Measurements from ENCODE around the gene SDR9C7.
"Not testable (repeated sequence)": the region's sequence is repeated elsewhere in the genome, so short reads cannot be mapped to it uniquely, and the experiment has no call there.

Gene SDR9C7

DNA sequence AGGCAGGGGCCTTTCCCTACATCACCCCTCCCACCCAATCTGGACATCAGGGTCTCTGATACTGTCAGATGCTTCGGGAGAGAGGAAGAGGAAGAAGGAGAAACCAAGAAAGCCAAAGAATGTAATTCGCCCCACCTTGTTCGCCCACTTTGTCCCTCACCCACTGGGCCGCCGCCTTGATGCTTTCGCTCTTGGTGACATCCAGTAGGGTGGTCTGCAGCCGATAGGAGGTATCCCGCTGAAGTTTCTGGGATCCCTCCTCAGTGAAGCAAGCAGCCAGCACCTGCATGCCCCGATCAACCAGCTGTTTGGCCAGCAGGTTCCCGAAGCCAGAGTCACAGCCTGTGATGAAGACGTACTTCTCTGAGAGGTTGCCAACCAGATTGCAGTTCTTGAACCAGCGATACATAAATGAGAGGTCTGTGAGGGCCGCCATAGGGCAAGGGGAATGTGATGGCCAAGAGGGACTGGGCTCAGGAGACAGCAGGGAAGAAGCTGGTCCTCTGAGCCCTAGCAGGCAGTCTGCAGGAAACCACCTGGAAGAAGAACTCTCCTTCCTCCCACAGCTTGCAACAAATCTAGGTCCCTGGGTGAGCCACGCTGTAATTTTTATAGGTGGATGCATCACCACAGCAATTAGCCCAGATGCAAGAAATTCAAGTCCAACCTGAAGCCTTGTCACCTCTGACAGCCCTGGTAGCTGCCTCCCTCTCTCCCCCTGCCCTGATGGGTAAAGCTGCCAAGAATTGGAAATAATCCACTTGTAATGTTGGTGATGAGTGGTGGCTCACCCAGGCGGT is at the start of gene SDR9C7:
TSS of gene SDR9C7 (minus strand) at position 583 of the 800 bp plus-strand sequence. CDS start at position 436, 147 bp downstream.
- no peak for DNase-seq

DNA sequence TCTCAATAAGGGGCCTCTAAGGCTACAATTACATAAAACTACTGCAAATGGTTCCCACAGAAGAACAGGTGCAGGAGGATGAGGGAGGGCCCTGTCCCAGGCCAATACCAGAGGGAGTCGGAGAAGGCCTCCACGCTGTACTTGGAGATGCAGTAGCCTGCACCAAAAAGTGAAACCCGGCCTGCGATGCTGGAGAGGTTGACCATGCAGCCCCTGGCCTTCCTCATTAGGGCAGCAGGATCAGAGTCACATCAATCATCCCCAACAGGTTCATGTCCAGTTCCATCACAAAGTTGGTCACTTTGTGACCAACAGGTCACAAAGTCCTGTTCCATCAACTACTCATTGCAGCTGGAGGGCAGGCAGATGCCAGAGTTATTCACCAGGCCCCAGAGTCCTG is 49.2 kb upstream of the SDR9C7 start:
- DNase-seq: no peak

DNA sequence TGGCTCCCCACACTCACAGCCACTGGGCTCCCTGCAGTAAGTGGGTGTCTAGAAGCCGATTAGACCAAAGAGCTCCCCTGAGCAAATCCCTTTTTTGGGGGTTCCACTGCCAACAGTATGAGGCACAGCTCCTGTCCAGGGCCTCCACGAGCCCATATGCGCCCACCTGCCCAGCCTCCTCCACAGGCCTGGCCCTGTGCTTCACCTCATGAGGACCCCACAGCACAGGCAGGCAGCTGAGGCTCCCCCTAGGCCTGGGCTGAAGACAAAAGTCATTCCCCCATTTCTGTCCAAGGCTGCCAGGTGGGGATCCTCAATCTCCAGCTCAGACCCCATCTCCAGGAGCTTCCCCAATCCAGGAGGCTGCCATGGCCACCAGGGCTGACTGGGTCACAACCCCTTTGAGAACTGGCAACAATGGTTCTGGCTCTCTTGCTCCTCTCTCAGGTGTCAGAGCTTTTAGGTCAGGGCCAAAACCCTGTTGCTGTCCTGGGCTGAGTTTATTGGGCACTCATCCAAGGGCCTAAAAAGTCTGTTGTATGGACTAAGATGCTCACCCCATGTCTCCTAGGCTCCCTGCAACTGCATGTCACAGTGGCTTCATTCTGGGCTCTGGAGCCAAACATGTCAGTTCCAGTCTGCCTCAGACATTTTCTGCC is 48.5 kb upstream of the SDR9C7 start:
- DNase-seq: not testable (repeated sequence)

DNA sequence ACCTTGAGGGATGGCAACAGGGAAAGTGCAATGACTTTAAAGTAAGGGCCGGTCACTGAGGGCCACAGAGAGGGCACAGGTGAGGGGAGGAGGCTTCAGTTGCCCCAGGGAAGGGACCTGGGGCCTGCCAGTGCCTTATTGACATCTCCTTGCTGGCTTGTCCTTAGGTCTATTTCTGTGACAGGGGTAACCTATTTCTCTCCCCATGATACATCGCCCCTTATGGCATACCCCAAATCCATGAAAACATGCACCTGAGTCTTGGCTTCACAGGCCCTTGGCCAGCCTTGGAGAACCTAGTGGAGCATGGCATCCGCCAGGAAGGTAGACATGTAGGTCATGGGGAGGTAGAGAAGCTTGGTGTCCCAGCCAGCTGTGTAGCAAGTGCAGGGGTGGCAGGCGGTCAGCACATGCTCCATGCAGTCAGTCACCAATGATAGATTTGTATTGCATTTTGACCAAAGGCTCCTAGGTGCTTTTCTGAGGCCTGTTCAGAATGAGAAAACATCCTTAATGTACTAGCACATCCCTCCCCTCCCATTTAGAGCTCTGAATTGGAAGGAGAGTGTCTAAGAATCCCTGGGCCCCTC is 46.8 kb upstream of the SDR9C7 start:
- DNase-seq: no peak

DNA sequence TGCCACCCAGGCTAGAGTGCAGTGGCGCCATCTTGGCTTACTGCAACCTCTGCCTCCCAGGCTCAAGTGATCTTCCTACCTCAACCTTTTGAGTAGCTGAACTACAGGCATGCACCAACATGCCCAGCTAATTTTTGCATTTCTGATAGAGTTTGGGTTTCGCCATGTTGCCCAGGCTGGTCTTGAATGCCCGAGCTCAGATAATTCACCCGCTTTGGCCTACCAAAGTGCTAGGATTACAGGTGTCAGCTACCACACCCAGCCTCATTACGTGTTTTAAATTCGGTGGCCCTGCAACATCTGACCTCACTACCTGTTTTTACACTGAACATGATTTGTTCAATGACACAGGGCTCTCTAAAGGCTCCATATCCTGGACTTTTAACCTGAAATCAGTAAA is 46.1 kb upstream of the SDR9C7 start:
- no peak for DNase-seq

DNA sequence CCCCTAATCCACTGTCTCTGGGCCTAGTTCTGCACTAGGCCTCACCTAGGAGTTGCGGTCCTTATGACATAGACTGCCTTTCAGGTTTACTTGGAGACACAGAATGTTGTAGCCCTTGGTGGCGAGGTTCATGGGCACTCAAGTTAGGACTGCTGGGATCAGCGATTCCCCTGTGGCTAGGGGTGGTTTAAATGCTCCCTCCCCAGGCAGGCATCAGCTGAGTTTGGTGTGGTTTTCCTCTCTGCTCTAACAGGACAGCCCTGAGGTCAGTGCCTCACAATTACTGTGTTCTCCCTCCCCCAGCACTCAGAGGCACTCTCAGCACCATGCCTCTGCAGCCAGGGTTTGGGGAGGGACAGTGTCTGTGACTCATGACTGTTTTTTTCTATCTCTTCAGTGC is 45.4 kb upstream of the SDR9C7 start:
- DNase-seq: no peak

DNA sequence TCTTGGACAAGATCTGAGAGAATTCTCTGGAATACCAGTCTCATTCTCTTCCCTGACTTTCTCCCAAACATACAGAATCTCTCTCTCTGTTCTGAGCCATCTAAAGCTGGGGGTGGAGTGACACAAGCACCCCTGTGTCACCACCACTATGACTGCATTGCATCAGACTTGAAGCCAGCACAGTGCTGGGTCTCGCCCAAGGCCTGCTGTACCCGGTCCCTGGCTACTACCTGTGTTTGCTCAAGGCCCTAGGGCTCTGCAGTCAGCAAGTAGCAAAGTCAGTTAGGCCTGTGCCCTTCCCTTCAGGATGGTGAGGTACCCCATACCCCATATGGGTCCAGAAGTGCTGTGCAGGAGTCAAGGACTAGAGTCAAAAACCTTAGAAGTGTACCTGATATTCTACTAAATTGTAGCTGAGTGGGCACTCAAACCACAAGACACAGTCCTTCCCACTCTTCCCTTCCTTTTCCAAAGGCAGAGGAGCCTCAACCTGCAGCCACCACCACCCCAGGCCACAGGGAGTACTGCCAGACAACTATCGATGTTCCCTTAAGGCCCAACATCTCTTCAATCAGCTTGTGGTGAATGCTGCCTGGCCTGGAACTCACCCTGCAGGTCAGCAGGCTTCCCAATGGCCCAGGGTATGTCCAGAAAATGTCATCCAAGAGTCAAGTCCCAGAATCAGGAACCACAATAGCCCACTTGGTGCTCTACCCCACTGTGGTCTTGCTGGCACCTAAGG is 44.4 kb upstream of the SDR9C7 start:
- DNase-seq: peak; percentile 16

DNA sequence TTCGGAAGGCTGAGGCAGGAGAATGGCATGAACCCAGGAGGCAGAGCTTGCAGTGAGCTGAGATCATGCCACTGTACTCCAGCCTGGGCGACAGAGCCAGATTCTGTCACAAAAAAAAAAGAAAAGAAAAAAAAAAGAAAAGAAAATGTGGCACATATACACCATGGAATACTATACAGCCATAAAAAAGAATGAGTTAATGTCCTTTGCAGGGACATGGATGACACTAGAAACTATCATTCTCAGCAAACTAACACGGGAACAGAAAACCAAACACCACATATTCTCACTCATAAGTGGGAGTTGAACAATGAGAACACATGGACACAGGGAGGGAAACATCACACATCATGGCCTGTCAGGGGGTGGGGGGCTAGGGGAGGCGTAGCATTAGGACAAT is 43.2 kb upstream of the SDR9C7 start:
- not testable (repeated sequence) for DNase-seq

DNA sequence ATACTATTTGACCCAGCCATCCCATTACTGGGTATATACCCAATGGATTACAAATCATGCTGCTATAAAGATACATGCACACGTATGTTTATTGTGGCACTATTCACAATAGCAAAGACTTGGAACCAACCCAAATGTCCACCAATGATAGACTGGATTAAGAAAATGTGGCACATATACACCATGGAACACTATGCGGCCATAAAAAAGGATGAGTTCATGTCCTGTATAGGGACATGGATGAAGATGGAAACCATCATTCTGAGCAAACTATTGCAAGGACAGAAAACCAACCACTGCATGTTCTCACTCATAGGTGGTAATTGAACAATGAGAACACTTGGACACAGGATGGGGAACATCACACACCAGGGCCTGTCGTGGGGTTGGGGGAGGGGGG is 40.0 kb upstream of the SDR9C7 start:
- DNase-seq: not testable (repeated sequence)

DNA sequence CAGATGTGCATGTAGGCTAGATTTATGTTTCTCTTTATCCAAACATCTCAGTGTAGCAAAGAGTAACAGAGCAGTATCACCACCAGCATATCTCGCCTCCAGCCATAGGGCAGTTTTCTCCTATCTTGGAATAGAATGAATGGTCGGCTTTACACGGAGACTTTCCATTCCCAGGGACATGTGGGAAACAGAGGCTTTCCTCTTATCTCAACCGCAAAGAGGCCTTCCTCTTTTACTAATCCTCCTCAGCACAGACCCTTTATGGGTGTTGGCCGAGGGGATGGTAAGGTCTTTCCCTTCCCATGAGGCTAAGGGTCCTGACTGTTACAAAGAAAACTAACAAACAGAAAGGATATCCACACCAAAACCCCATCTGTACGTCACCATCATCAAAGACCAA is 34.7 kb upstream of the SDR9C7 start:
- DNase-seq: not testable (repeated sequence)

DNA sequence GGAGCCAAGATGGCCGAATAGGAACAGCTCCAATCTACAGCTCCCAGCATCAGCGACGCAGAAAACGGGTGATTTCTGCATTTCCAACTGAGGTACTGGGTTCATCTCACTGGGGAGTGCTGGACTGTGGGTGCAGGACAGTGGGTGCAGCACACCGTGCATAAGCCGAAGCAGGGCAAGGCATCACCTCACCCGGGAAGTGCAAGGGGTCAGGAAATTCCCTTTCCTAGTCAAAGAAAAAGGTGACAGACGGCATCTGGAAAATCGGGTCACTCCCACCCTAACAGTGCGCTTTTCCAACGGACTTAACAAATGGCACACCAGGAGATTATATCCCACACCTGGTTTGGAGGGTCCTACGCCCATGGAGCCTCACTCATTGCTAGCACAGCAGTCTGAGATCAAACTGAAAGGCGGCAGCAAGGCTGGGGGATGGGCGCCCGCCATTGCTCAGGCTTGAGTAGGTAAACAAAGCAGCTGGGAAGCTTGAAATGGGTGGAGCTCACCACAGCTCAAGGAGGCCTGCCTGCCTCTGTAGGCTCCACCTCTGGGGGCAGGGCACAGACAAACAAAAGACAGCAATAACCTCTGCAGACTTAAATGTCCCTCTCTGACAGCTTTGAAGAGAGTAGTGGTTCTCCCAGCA is 31.9 kb upstream of the SDR9C7 start:
- DNase-seq: not testable (repeated sequence)

DNA sequence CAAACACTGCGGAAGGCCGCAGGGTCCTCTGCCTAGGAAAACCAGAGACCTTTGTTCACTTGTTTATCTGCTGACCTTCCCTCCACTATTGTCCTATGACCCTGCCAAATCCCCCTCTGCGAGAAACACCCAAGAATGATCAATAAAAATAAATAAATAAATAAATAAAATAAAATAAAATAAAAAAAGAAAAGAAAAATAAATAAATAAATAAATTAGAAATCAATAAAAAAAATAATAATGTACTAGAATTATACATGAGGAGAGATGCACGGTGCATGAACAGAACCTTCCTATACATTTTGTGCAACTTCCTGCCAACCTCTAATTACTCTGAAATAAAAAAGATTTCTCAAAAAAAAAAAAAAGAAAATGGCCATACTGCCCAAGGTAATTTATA is 30.9 kb upstream of the SDR9C7 start:
- not testable (repeated sequence) for DNase-seq

DNA sequence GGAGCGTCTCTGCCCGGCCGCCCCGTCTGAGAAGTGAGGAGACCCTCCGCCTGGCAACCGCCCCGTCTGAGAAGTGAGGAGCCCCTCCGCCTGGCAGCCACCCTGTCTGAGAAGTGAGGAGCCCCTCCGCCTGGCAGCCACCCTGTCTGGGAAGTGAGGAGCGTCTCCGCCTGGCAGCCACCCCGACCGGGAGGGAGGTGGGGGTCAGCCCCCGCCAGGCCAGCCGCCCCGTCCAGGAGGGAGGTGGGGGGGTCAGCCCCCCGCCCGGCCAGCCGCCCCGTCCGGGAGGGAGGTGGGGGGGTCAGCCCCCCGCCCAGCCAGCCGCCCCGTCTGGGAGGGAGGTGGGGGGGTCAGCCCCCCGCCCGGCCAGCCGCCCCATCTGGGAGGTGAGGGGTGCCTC is 29.3 kb upstream of the SDR9C7 start:
- not testable (repeated sequence) for DNase-seq

DNA sequence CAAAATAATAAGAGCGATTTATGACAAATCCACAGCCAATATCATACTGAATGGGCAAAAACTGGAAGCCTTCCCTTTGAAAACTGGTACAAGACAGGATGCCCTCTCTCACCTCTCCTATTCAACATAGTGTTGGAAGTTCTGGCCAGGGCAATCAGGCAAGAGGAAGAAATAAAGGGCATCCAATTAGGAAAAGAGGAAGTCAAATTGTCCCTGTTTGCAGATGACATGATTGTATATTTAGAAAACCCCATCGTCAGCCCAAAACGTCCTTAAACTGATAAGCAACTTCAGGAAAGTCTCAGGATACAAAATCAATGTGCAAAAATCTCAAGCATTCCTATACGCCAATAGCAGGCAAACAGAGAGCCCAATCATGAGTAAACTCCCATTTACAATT is 28.0 kb upstream of the SDR9C7 start:
- not testable (repeated sequence) for DNase-seq

DNA sequence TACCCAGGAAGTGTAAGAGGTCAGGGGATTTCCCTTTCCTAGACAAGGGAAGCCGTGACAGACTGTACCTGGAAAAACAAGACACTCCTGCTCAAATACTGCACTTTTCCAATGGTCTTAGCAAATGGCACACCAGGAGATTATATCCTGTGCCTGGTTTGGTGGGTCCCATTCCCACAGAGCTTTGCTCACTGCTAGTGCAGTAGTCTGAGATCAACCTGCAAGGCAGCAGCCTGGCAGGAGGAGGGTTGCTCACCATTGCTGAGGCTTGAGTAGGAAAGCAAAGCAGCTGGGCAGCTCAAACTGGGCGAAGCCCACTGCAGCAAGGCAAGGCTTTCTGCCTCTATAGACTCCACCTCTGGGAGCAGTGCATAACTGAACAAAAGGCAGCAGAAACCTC is 24.2 kb upstream of the SDR9C7 start:
- DNase-seq: no peak

DNA sequence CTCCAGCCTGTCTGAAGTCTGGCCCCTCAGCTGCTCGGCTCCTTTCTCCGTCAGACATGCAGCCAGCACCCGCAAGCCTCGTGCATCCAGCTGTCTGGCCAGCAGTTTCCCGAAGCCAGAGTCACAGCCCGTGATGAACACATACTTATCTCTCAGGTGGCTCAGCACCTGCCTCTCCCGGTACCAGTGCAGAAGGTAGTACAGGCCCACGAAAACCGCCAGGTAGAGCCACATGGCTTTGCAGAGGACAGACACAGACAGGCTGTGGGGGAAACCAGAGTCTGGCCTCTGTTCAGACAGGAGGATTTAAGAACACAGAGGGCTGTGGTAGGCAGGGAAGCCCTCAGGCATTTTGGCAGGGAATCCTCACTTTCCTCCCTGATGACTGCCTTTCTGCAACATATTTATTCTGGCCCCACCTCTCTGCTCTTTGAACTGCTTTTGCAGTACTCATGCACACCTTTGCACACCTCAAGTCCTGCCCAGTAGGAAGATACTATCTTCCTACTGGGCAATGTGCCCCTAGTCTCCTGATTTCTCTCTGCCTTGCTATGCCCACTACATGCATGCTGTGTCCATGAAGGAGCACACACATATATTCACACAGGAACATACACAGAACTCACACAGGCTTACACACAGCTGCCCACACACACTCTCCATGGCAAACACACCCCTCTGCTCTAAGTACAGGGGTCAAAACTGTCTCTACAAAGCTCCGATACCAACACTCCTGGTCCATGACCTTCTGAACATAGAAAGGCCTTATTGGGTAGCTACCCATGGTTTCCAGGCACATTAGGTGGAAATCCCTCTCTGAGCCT is 23.2 kb upstream of the SDR9C7 start, which contains the start of gene RDH16:
TSS of gene RDH16 (minus strand) at position 380 of the 824 bp plus-strand sequence. CDS start at position 234, 146 bp downstream.
- no peak for DNase-seq

DNA sequence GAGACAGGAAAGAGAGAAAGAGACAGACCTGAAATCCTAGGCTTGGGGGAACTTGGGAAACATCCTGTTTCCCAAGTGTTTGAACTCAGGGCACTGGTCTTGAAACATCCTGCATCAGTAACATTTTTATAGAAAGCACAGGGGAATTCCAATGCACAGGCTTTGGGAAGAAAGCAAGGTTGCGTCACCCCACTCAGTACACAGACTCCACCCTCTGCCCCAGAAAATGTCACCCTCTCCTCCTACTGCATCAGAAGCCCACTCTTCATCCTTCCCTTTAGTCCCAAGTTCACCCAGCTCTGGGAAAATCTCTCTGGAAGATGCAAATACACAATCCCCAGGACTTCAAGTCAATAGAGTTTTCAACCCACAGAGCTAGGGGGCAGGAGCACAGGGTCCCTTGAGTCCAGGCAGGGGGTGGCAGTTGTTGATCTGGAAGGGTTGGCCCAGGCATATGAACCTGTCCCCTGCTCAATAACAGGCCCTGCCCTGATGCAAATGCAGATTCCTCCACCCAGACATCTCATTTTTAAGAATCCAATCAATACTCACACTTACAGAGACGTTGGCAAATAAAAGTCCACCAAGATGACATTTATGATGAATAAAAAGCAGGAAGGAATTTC is 21.5 kb upstream of the SDR9C7 start:
- peak; percentile 69 for DNase-seq

DNA sequence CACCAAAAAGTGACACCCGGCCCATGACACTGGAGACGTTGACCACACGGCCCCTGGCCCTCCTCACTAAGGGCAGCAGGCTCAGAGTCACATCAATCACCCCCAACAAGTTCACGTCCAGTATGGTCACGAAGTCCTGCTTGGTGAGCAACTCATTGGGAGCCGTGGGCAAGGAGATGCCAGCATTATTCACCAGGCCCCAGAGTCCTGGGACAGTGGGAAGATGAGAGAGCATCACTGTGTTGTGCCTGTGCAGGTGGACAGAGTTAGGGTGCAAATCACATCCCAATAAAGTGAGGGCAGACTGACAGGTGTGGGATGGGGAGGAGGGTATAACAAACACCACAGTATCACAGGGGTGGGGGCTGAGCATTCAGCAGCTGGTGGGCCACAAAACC is 20.7 kb upstream of the SDR9C7 start:
- no peak for DNase-seq

DNA sequence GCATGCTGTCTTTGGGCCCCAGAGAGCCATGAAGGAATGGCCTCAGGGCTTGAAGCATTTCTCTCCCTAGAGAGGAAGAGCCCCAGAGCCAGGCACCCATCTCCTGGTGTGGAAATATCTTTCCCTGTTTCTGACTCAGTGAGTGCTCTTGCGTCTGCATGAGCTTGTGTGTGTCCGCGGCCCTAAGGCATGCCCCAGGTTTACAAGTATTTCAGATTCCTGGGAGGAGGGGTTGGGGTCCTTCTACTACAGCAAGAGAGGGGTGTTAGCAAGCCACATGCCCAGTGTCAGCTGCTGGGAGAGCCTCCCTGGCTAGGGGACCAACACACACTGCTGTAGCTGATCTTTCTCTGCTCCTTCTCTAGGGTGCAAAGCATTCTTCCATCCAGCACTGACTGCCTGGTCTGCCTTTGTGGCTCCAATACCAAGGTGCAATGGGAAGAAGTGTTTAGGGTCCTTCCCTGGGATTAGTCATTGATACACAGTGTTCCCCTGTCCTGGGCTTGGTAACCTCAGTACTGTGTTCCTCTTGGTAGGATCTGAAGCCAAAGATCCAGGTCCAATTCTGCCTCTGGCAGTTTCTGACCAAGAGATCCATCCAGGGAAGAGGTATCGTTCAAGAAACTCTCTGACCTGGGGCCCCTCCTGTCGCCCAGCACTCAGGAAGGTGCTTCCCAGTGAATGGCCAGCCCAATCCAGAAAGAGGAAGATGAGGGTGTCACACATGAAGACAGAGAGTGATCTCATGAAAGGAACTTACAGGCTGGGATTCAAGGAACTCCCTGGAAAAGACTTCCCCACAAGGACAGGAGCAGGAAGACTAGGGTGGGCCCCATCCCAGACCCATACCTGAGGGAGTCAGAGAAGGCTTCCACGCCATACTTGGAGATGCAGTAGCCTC is 20.1 kb upstream of the SDR9C7 start:
- peak; percentile 8 for DNase-seq

DNA sequence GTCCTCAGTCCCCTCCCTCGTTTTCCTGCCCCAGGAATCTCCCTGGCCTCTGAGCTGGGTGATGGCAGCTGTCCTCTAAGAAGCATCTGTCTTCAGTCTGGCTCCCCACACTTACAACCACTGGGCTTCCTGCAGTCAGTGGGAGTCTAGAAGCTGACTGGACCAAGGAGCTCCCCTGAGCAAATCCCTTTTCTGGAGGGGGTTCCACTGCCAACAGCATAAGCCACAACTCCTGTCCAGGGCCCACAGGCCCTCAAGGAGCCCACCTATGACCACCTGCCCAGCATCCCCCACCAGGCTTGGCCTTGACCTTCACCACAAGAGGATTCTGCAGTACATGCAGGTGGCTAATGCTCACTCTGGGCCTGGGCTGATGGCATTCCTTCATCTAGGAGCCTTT is 19.1 kb upstream of the SDR9C7 start:
- no peak for DNase-seq
